DMS 273 treated with DMSO at 0.1 percent for 48 hours (cell line): ENCODE measurements around the gene RNASE13.

Source experiments
- DNase-seq: peaks from one replicate; lab custom pipeline; 2025; lab: John Stamatoyannopoulos, UW

The RNASE13 gene

GRCh38 chr14:21034707-21035106, at the start of gene RNASE13:
RNASE13 (minus strand) TSS chr14:21034807; CDS start chr14:21034288, 519 bp downstream.
- DNase-seq, result no peak

- DNase-seq, result no peak
Observed at GRCh38 chr14:21084396-21084795, 49.8 kb upstream of the RNASE13 start.

GRCh38 chr14:21083565-21084325, 49.1 kb upstream of the RNASE13 start:
- DNase-seq, result no peak

GRCh38 chr14:21081521-21082142, 47.0 kb upstream of the RNASE13 start:
- DNase-seq, result no peak

- DNase-seq, result no peak
Observed at GRCh38 chr14:21078726-21079125, 44.1 kb upstream of the RNASE13 start.

GRCh38 chr14:21078287-21078686, 43.7 kb upstream of the RNASE13 start:
- DNase-seq, result no peak

GRCh38 chr14:21077672-21078071, 43.1 kb upstream of the RNASE13 start:
- DNase-seq, result no peak

- no peak for DNase-seq
Observed at GRCh38 chr14:21075719-21076437, 41.3 kb upstream of the RNASE13 start.

- no peak for DNase-seq
Observed at GRCh38 chr14:21074398-21075272, 40.0 kb upstream of the RNASE13 start.

- no peak for DNase-seq
Observed at GRCh38 chr14:21073921-21074320, 39.3 kb upstream of the RNASE13 start.

GRCh38 chr14:21072781-21073339, 38.3 kb upstream of the RNASE13 start:
- no peak for DNase-seq

- DNase-seq, result no peak
Observed at GRCh38 chr14:21072031-21072473, 37.4 kb upstream of the RNASE13 start.

- peak; percentile 35 for DNase-seq
Observed at GRCh38 chr14:21071225-21072030, 36.8 kb upstream of the RNASE13 start.

GRCh38 chr14:21070610-21071224, 36.1 kb upstream of the RNASE13 start:
- no peak for DNase-seq

GRCh38 chr14:21070083-21070609, 35.5 kb upstream of the RNASE13 start, which contains the start of gene ARHGEF40:
ARHGEF40 (plus strand) TSS chr14:21070304; CDS start chr14:21070397, 93 bp downstream.
- DNase-seq, result no peak

- DNase-seq, result no peak
Observed at GRCh38 chr14:21069388-21070082, 34.9 kb upstream of the RNASE13 start.

- DNase-seq, result peak; percentile 14
Observed at GRCh38 chr14:21068521-21069387, 34.1 kb upstream of the RNASE13 start.

GRCh38 chr14:21066882-21067502, 32.4 kb upstream of the RNASE13 start:
- no peak for DNase-seq
